ENCODE data around the gene AASDH. TPM values are rescaled to one million over a fixed set of nuclear protein-coding genes. Genes with fewer than 3 reads are reported as not detected.
"Not testable (repeated sequence)": the region's sequence is repeated elsewhere in the genome, so short reads cannot be mapped to it uniquely, and the experiment has no call there.

Gene AASDH
- total RNA-seq, 2 experiments from 2014 or later, result 14.8 to 15.8 TPM

DNA sequence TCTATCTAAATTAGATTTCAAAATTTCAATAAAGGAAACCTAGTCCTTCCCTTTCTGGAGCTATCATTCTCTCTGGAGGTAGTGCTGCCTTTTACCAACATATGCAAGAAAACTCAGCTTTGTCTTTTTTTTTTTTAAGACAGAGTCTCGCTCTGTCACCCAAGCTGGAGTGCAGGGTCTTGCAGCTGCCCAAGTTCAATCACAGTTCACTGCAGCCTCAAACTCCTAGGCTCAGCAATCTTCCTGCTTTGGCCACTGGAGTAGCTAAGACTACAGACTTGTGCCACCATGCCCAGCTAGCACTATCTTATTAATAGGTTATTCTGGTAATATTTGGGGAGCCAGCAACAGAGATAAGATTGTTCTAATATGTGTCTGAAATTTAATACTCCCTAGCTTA is 12.3 kb downstream of the AASDH start:
- no peak overlapping the region for H3K27ac Mint-ChIP-seq
- DNase-seq, result no peak
- no peak overlapping the region for H3K4me3 Mint-ChIP-seq
- H3K4me1 Mint-ChIP-seq, result no peaks in the 10 kb centered on the region
- no peaks in the 10 kb centered on the region for H3K27me3 Mint-ChIP-seq
- ChIA-PET CTCF (interaction anchor here (1.7 kb wide), 1 partner anchor 12 kb away, joined by 4 read pairs; the partner anchor contains the start of gene AASDH), POLR2A (no interaction called here)
- H3K9me3 Mint-ChIP-seq, result no peaks in the 10 kb centered on the region
- peaks cover 11% of the 10 kb centered on the region for H3K36me3 Mint-ChIP-seq (ENCODE audit: low read depth)

GRCh38 chr4:56372774-56373173 is 14.5 kb downstream of the AASDH start:
- H3K4me3 Mint-ChIP-seq, result no peak overlapping the region
- POLR2A ChIA-PET, result no interaction called here

DNA sequence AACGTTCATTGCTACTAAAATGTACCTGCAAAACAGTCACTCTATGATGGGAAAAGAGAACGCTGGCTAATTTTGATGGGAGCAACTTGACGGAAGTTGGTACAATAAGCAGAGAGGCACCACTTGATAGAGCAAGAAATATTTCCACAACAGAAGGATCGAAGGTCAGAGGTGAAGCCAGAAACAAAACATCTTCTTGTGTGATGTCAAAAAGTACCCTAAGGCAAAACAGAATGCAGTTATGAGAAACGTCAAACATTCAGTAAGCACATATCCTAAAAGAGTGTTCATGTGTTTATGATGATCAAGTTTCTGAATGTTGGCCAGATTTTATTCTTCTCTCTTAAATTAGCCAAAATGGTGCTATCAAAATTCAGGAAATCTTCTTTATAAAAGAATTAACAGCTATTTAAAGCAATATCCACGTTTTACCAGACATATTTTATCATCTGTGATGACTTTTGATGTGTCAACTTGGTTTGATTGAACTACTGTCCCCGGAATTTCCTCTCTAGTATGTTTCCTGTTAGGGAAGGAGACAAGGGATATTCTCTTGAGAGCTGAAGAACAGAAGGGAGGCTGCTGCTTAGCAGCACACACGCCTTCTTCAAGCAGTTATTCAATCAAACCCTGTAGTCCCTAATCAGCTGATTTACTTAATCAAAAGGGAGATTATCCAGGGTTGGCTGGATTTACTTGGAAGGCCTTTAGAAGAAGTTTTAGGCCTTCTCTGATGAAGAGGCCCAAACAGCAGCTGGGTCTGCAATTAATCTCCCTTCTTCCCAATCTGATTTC is 15.7 kb downstream of the AASDH start:
- ChIA-PET POLR2A (no interaction called here), CTCF (no interaction called here)
- Mint-ChIP-seq H3K4me1 (no peaks in the 10 kb centered on the region), H3K27me3 (no peaks in the 10 kb centered on the region), H3K27ac (no peak overlapping the region), H3K4me3 (no peak overlapping the region), H3K36me3 (ENCODE audit: low read depth) (peaks cover 25% of the 10 kb centered on the region), H3K9me3 (peaks cover 3% of the 10 kb centered on the region)
- no peak for DNase-seq

More at GRCh38 chr4:56372774-56373173, 14.5 kb downstream of the AASDH start:
- CTCF ChIA-PET, result interaction anchor here (1.2 kb wide), 1 partner anchor 17 kb away, joined by 4 read pairs; no protein-coding TSS in a partner anchor
- H3K36me3 Mint-ChIP-seq (ENCODE audit: low read depth), result peaks cover 27% of the 10 kb centered on the region
- no peaks in the 10 kb centered on the region for H3K27me3 Mint-ChIP-seq
- no peak for DNase-seq
- H3K4me1 Mint-ChIP-seq, result no peaks in the 10 kb centered on the region
- H3K27ac Mint-ChIP-seq, result no peak overlapping the region
- peaks cover 3% of the 10 kb centered on the region for H3K9me3 Mint-ChIP-seq

DNA sequence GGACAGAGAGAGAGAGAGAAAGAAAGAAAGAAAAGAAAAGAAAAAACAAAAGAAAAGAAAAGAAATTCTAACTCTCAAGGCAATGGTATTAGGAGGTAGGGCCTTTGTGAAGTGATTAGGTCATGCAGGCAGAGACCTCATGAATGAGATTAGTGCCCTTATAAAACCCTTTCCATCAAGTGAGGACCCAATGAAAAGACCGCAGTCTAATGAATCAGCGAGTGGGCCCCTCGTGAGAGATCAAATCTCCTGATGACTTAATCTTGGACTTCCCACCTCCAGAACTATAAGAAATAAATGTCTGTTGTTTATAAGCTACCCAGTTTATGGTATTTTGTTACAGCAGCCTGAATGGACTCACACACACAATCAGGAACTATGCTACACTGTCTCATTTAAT is 16.9 kb downstream of the AASDH start:
- no peak overlapping the region for H3K4me3 Mint-ChIP-seq
- no peaks in the 10 kb centered on the region for H3K27me3 Mint-ChIP-seq
- peaks cover 3% of the 10 kb centered on the region for H3K9me3 Mint-ChIP-seq
- H3K27ac Mint-ChIP-seq, result no peak overlapping the region
- no peaks in the 10 kb centered on the region for H3K4me1 Mint-ChIP-seq
- DNase-seq, result no peak
- POLR2A ChIA-PET, result no interaction called here
- H3K36me3 Mint-ChIP-seq (ENCODE audit: low read depth), result peaks cover 25% of the 10 kb centered on the region
- CTCF ChIA-PET, result no interaction called here

- DNase-seq, H3K27me3 Mint-ChIP-seq, H3K27ac Mint-ChIP-seq, H3K4me3 Mint-ChIP-seq, H3K4me1 Mint-ChIP-seq, POLR2A ChIA-PET, CTCF ChIA-PET, H3K9me3 Mint-ChIP-seq: not testable (repeated sequence)
- H3K36me3 Mint-ChIP-seq (ENCODE audit: low read depth), result peaks cover 22% of the 10 kb centered on the region
Observed at GRCh38 chr4:56362981-56363380, 24.3 kb downstream of the AASDH start.

GRCh38 chr4:56360071-56360470 is 27.2 kb downstream of the AASDH start:
- no peak overlapping the region for H3K27ac Mint-ChIP-seq
- ChIA-PET CTCF (interaction anchor here (0.6 kb wide), 1 partner anchor 318 kb away, joined by 3 read pairs; no protein-coding TSS in a partner anchor), POLR2A (no interaction called here)
- DNase-seq, result no peak
- no peaks in the 10 kb centered on the region for H3K4me1 Mint-ChIP-seq
- no peaks in the 10 kb centered on the region for H3K27me3 Mint-ChIP-seq
- H3K4me3 Mint-ChIP-seq, result no peak overlapping the region
- H3K36me3 Mint-ChIP-seq (ENCODE audit: low read depth), result peaks cover 16% of the 10 kb centered on the region
- H3K9me3 Mint-ChIP-seq, result peaks cover 6% of the 10 kb centered on the region

- no peak overlapping the region for H3K27ac Mint-ChIP-seq
Observed at GRCh38 chr4:56356650-56357049, 30.6 kb downstream of the AASDH start.

DNA sequence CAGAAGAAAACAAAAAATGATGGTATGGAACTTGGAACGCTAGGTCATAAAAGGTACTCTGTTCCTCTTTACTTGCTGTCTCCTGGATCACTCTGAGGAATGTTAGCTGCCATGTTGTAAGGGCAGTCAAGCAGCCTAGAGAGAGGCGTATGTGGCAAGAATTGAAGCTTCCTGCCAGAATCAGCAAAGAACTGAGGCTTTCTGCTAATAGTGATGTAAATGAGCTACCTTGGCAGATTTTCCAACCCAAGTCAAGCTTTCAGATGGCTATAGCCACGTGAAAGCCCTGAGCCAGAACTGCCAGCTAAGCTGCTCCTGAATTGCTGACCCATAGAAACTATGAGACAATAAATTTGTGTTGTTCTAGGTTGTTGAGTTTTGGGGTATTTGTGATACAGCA is 38.7 kb downstream of the AASDH start:
- POLR2A ChIA-PET, result no interaction called here
- Mint-ChIP-seq H3K27me3 (no peaks in the 10 kb centered on the region), H3K4me3 (no peak overlapping the region), H3K9me3 (no peaks in the 10 kb centered on the region), H3K36me3 (ENCODE audit: low read depth) (peaks cover 15% of the 10 kb centered on the region), H3K4me1 (peaks cover 2% of the 10 kb centered on the region), H3K27ac (no peak overlapping the region)
- CTCF ChIA-PET, result no interaction called here
- DNase-seq, result no peak

More at GRCh38 chr4:56356650-56357049, 30.6 kb downstream of the AASDH start:
- DNase-seq, result no peak
- no peaks in the 10 kb centered on the region for H3K4me1 Mint-ChIP-seq
- H3K27me3 Mint-ChIP-seq, result no peaks in the 10 kb centered on the region
- H3K9me3 Mint-ChIP-seq, result no peaks in the 10 kb centered on the region
- ChIA-PET POLR2A (no interaction called here), CTCF (interaction anchor here (0.6 to 2.0 kb wide), 2 partner anchors 16 to 65 kb away, joined by 3 to 4 read pairs; no protein-coding TSS in a partner anchor)
- H3K4me3 Mint-ChIP-seq, result no peak overlapping the region
- peaks cover 1% of the 10 kb centered on the region for H3K36me3 Mint-ChIP-seq (ENCODE audit: low read depth)

DNA sequence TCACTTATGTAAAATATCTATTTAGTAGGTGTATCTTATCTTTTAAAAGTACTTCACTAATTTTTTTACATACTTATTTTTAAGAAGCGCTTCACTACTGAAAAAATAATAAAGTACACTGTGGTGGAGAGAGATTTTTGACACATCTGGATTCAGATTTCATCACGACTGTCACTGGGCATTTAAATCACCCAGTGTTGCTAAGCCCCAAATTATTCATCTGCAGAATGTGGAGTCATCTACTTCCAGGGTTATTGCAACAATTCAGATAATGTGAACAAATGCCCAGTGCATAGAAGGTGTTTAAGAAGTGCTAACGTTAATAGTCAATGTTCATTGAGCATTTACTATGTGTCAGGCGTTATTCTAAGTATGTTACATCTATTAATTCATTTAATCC is 41.8 kb downstream of the AASDH start:
- Mint-ChIP-seq H3K4me1 (peaks cover 2% of the 10 kb centered on the region), H3K36me3 (ENCODE audit: low read depth) (peaks cover 15% of the 10 kb centered on the region), H3K9me3 (no peaks in the 10 kb centered on the region), H3K4me3 (no peak overlapping the region), H3K27ac (no peak overlapping the region), H3K27me3 (no peaks in the 10 kb centered on the region)
- ChIA-PET CTCF (interaction anchor here (0.5 to 1.8 kb wide), 2 partner anchors 7 to 13 kb away, joined by 3 read pairs; no protein-coding TSS in a partner anchor), POLR2A (no interaction called here)
- DNase-seq, result no peak

DNA sequence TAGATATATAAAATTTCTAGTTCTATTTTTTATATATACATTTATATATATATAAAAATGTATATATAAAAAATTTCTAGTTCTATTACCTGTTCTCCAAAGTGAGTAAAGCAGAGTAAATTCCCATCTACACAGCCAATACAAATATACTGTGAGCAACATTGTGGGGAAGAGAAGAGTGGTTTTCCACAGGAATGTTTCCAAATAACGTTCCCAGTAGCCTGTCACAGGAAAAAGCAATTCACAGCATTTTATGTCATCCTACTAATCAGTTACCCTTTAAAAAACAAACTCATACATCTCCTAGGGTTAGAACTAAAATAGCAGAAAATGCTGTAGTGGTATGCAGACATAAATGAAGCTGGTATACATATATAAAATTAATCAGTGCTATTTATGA is 44.5 kb downstream of the AASDH start:
- CTCF ChIA-PET, result no interaction called here
- no peaks in the 10 kb centered on the region for H3K9me3 Mint-ChIP-seq
- no peaks in the 10 kb centered on the region for H3K4me1 Mint-ChIP-seq
- no peak overlapping the region for H3K27ac Mint-ChIP-seq
- H3K27me3 Mint-ChIP-seq, result no peaks in the 10 kb centered on the region
- H3K36me3 Mint-ChIP-seq (ENCODE audit: low read depth), result peaks cover 3% of the 10 kb centered on the region
- POLR2A ChIA-PET, result no interaction called here
- no peak overlapping the region for H3K4me3 Mint-ChIP-seq
- DNase-seq, result no peak

- no peaks in the 10 kb centered on the region for H3K9me3 Mint-ChIP-seq
- CTCF ChIA-PET, result interaction anchor here (0.6 kb wide), 1 partner anchor 49 kb away, joined by 3 read pairs; no protein-coding TSS in a partner anchor
- POLR2A ChIA-PET, result no interaction called here
- no peak overlapping the region for H3K4me3 Mint-ChIP-seq
- H3K36me3 Mint-ChIP-seq (ENCODE audit: low read depth), result no peaks in the 10 kb centered on the region
- H3K27ac Mint-ChIP-seq, result no peak overlapping the region
- peaks cover 3% of the 10 kb centered on the region for H3K27me3 Mint-ChIP-seq
- no peaks in the 10 kb centered on the region for H3K4me1 Mint-ChIP-seq
- no peak for DNase-seq
Observed at GRCh38 chr4:56330691-56331090, 56.6 kb downstream of the AASDH start.

DNA sequence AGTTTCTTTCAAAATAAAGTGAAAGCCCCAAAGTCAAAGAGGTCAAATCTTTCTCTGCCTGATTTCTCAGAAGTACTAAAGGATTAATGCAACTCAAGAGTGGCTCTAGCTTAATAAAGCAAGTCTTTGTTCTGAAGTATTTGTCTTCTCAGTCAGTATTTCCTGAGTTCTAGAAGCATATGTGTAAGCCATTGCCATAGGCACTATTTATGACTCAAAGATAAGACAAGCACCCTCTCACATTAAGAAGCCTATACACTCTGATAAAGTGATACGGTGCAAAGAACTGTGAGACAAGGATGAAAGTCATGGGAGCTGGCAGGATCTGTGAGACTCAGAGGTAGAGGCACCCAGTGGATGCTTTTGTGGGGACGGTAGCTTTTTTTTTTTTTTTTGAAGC is 60.9 kb downstream of the AASDH start:
- no peak overlapping the region for H3K27ac Mint-ChIP-seq
- ChIA-PET CTCF (interaction anchor here (0.6 kb wide), 1 partner anchor 209 kb away, joined by 3 read pairs; no protein-coding TSS in a partner anchor), POLR2A (no interaction called here)
- peaks cover 3% of the 10 kb centered on the region for H3K27me3 Mint-ChIP-seq
- H3K36me3 Mint-ChIP-seq (ENCODE audit: low read depth), result no peaks in the 10 kb centered on the region
- H3K4me1 Mint-ChIP-seq, result no peaks in the 10 kb centered on the region
- no peak overlapping the region for H3K4me3 Mint-ChIP-seq
- no peaks in the 10 kb centered on the region for H3K9me3 Mint-ChIP-seq
- no peak for DNase-seq

DNA sequence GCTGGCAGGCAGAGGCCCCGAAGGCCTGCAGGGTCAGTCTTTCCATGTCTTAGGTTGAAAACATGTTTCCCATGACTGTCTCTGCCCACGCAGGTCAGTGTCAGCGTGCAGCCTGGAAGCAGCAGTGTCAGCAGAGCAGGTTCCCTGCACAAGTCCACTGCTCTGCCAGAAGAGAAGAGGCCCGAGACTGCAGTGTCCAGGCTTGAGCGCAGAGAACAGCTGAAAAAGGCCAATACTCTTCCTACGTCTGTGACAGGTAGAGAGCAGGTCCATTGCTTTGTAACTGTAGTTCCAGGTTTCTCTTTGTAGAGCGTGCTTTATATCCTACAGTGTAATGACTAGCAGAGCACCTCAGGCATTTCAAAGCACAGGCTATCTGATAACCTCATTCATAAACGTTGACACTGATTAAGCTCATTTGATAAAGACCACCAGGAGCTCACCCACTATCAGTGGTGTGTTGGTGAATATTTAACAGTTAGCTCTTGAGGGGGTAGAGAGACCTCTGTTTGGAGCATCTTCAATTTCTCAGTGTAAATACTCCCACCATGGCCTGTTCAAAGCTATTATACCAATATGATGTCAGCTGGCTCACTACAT is 63.2 kb downstream of the AASDH start:
- Mint-ChIP-seq H3K27me3 (peaks cover 3% of the 10 kb centered on the region), H3K36me3 (ENCODE audit: low read depth) (no peaks in the 10 kb centered on the region), H3K27ac (no peak overlapping the region), H3K4me3 (no peak overlapping the region), H3K9me3 (no peaks in the 10 kb centered on the region), H3K4me1 (no peaks in the 10 kb centered on the region)
- no peak for DNase-seq
- POLR2A ChIA-PET, result no interaction called here
- CTCF ChIA-PET, result no interaction called here

Data from activated CD4-positive, alpha-beta T cell treated with anti-CD3 and anti-CD28 coated beads, Interleukin-2, amount 10 ng/mL, durations not matched to agents 7 days and 5 days (primary cell).